Measurements from ENCODE around the gene BPIFA1. TPM values are rescaled to one million over a fixed set of nuclear protein-coding genes. Genes with fewer than 3 reads are reported as not detected.

The BPIFA1 gene
- total RNA-seq, 1 donor from 2014 or later = not detected

DNA sequence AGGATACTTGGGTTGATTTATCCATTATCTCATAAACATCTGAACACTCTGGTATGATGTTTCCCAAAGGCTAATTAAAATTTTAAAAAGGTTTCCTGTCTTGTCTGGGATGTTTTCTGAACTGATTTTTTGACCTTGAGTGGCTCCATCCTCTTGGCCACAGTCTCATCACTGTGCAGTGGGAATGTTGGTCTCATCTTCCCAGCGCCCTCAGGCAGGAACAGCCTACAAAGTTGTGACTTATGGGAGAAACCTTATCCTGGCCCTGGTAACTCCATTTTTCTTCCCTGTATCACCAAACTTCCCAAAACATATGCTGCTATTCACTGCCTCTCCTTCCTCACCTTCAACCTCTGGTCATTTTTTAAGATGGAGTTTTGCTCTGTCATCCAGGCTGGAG, 25.4 kb upstream of the BPIFA1 start:
- Mint-ChIP-seq H3K27me3 (ENCODE audit: unreplicated experiment) (peaks cover 13% of the 10 kb centered on the region), H3K27ac (ENCODE audit: unreplicated experiment) (no peak overlapping the region), H3K4me3 (ENCODE audit: unreplicated experiment) (no peak overlapping the region), H3K36me3 (ENCODE audit: unreplicated experiment) (no peaks in the 10 kb centered on the region), H3K9me3 (ENCODE audit: unreplicated experiment) (peaks cover 2% of the 10 kb centered on the region), H3K4me1 (ENCODE audit: low read depth, unreplicated experiment) (peaks cover 5% of the 10 kb centered on the region)
- TF ChIP-seq, protein P1, sequence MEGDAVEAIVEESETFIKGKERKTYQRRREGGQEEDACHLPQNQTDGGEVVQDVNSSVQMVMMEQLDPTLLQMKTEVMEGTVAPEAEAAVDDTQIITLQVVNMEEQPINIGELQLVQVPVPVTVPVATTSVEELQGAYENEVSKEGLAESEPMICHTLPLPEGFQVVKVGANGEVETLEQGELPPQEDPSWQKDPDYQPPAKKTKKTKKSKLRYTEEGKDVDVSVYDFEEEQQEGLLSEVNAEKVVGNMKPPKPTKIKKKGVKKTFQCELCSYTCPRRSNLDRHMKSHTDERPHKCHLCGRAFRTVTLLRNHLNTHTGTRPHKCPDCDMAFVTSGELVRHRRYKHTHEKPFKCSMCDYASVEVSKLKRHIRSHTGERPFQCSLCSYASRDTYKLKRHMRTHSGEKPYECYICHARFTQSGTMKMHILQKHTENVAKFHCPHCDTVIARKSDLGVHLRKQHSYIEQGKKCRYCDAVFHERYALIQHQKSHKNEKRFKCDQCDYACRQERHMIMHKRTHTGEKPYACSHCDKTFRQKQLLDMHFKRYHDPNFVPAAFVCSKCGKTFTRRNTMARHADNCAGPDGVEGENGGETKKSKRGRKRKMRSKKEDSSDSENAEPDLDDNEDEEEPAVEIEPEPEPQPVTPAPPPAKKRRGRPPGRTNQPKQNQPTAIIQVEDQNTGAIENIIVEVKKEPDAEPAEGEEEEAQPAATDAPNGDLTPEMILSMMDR (IDR thresholded peaks at IDR 0.05; ENCODE audit: partially characterized antibody, unreplicated experiment) = no peak
- no peak for DNase-seq

DNA sequence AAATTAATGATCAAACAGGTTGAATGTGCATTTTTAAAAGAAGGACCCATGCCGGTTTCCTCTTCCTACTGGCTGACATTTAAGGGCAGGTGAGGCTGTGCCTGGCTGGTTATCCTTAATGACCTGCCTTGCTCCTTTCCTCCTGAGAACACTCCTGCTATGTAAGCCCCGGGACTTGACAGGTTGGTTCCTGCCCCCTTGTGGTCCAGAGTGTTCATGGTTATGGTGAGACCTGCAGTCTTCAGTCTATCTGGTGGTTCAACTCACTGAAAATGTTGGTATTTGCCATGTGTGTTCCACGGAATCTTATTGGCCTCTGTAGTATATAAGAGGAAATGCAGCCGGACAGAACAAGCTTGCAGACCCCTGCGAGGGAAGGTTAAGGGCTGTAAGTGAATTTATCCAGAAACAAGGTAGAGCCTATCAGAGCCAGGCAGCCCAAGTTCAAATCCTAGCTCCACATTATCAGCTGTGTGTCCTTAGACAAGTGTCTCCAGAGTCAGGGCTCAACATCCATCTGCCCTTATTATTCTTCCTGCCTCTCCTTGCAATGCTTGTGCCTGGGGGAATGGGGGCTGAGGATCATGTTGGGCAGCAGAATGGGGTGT, 23.9 kb upstream of the BPIFA1 start:
- peak; percentile 59 for DNase-seq
- peaks cover 2% of the 10 kb centered on the region for H3K9me3 Mint-ChIP-seq (ENCODE audit: unreplicated experiment)
- TF ChIP-seq, protein P1 (IDR thresholded peaks at IDR 0.05; ENCODE audit: partially characterized antibody, unreplicated experiment) = peak; percentile 71
- peaks cover 11% of the 10 kb centered on the region for H3K27me3 Mint-ChIP-seq (ENCODE audit: unreplicated experiment)
- peaks cover 5% of the 10 kb centered on the region for H3K4me1 Mint-ChIP-seq (ENCODE audit: low read depth, unreplicated experiment)
- H3K27ac Mint-ChIP-seq (ENCODE audit: unreplicated experiment) = no peak overlapping the region
- H3K36me3 Mint-ChIP-seq (ENCODE audit: unreplicated experiment) = no peaks in the 10 kb centered on the region
- H3K4me3 Mint-ChIP-seq (ENCODE audit: unreplicated experiment) = no peak overlapping the region

DNA sequence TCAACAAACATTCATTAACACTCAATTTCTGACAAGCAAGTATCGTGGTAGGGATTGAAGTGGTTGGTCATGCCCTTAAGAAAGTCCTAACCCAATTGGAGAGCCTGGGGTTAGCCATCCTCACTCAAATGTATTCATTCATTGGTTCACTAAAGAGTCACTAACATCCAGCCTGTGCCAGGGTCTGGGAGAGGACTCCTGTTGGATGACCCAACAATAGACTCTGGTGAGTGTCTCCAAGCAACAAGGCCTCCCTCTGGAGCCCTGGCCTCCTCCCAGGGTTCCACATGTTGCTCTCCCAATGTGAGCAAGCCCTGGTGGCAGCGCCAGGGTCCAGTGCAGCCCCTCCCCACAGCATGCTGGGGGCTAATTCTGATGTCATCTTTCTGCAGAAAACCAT, 18.7 kb upstream of the BPIFA1 start, which contains the start of gene BPIFA3:
Gene BPIFA3, plus strand, starts transcription at position 301 of the 400 bp plus-strand sequence. CDS start 185 bp downstream, outside the sequence.
- Mint-ChIP-seq H3K27ac (ENCODE audit: unreplicated experiment) (no peak within 1 kb of the TSS), H3K4me1 (ENCODE audit: low read depth, unreplicated experiment) (peaks cover 2% of the 10 kb centered on the region), H3K27me3 (ENCODE audit: unreplicated experiment) (peaks cover 5% of the 10 kb centered on the region), H3K9me3 (ENCODE audit: unreplicated experiment) (no peaks in the 10 kb centered on the region), H3K4me3 (ENCODE audit: unreplicated experiment) (no peak within 1 kb of the TSS), H3K36me3 (ENCODE audit: unreplicated experiment) (no peaks in the 10 kb centered on the region)
- TF ChIP-seq, protein P1 (IDR thresholded peaks at IDR 0.05; ENCODE audit: partially characterized antibody, unreplicated experiment) = no peak
- no peak for DNase-seq

DNA sequence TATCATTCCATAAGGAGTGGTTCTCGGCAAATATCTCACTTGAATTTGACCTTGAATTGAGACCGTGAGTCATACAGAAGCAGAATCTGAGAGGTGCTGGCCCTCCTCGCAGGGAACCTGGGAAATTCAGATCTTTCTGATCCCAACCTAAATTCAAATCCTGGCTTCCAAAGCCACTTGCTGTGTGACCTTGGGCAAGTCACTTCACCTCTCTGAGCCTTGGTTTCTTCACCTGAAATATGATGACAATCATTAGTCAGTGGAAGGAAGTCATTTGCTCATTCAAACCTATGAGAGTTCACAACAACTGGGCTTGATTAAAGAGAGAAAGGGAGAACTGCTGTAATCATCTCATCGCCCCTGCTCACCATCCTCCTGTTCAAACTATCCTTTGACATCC, 11.4 kb upstream of the BPIFA1 start:
- H3K27me3 Mint-ChIP-seq (ENCODE audit: unreplicated experiment) = peaks cover 4% of the 10 kb centered on the region
- no peak overlapping the region for H3K27ac Mint-ChIP-seq (ENCODE audit: unreplicated experiment)
- peaks cover 5% of the 10 kb centered on the region for H3K9me3 Mint-ChIP-seq (ENCODE audit: unreplicated experiment)
- H3K4me1 Mint-ChIP-seq (ENCODE audit: low read depth, unreplicated experiment) = peaks cover 8% of the 10 kb centered on the region
- no peak for DNase-seq
- H3K4me3 Mint-ChIP-seq (ENCODE audit: unreplicated experiment) = no peak overlapping the region
- TF ChIP-seq, protein P1 (IDR thresholded peaks at IDR 0.05; ENCODE audit: partially characterized antibody, unreplicated experiment) = no peak
- peaks cover 7% of the 10 kb centered on the region for H3K36me3 Mint-ChIP-seq (ENCODE audit: unreplicated experiment)

DNA sequence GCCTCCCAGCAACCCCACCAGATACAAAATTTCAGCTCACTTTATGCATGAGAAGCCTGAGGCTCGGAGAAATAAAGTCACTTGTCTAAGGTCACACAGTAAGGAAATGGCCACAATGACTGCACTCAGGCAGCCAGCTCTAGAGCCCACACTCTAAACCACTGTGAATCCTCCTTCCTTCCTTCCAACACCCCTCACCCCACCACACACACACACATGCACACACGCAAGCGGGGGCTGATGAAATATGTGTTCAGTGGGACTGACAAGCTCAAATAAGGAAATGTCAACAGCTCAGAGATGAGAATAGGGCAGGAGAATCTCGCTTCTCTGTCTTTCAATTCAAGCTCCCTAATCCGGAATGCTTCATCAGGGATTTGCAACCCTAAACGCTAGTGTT, 6.0 kb upstream of the BPIFA1 start:
- H3K27ac Mint-ChIP-seq (ENCODE audit: unreplicated experiment) = no peak overlapping the region
- no peak for DNase-seq
- H3K27me3 Mint-ChIP-seq (ENCODE audit: unreplicated experiment) = peaks cover 6% of the 10 kb centered on the region
- H3K4me3 Mint-ChIP-seq (ENCODE audit: unreplicated experiment) = no peak overlapping the region
- peaks cover 7% of the 10 kb centered on the region for H3K36me3 Mint-ChIP-seq (ENCODE audit: unreplicated experiment)
- H3K4me1 Mint-ChIP-seq (ENCODE audit: low read depth, unreplicated experiment) = peaks cover 15% of the 10 kb centered on the region
- TF ChIP-seq, protein P1 (IDR thresholded peaks at IDR 0.05; ENCODE audit: partially characterized antibody, unreplicated experiment) = no peak
- peaks cover 5% of the 10 kb centered on the region for H3K9me3 Mint-ChIP-seq (ENCODE audit: unreplicated experiment)

Measured in glutamatergic neuron (in vitro differentiated cells).